Heart right ventricle (tissue), 16 donors: Measurements from ENCODE around the gene GRID1. TPM values are rescaled to one million over a fixed set of nuclear protein-coding genes. Genes with fewer than 3 reads are reported as not detected.
A peak's percentile ranks its signal among the peaks of the same experiment; 100 is the strongest.

ENCODE experiments used
- ATAC-seq, 8 donors: fragments of 200-7000 bp; cut with Tn5 transposase; one replicate each; pipeline ENCODE4 v1.9.1; 2020; ENCODE audit warnings: mild to moderate bottlenecking in 8 of 8, moderate library complexity in 8 of 8, moderate number of reproducible peaks in 1 of 8
- DNase-seq, 2 donors: peaks; one replicate each; pipeline ENCODE4 v3.0.0-alpha.2; 2020
- H3K27ac ChIP-seq, 10 donors: fragments of 200-600 bp; sonication (generic) in 2 of 10; one replicate each; pipeline versions ENCODE4 v1.5.0 to v1.8.0; 2020 to 2022; ENCODE audit warnings: mild to moderate bottlenecking in 3 of 10
- H3K27me3 ChIP-seq, 7 donors: fragments of 200-600 bp; one replicate each; pipeline ENCODE4 v1.8.0; 2021 to 2022; ENCODE audit warnings: mild to moderate bottlenecking in 2 of 7
- H3K36me3 ChIP-seq, 9 donors: fragments of 200-600 bp; sonication (generic) in 1 of 9; one replicate each; pipeline versions ENCODE4 v1.5.0 to v1.8.0; 2020 to 2022; ENCODE audit warnings: mild to moderate bottlenecking in 2 of 9
- H3K4me1 ChIP-seq, 9 donors: fragments of 200-600 bp; sonication (generic) in 1 of 9; one replicate each; pipeline versions ENCODE4 v1.5.0 to v1.8.0; 2020 to 2022; ENCODE audit warnings: mild to moderate bottlenecking in 4 of 9
- H3K4me3 ChIP-seq, 10 donors: fragments of 200-600 bp; sonication (generic) in 2 of 10; one replicate each; pipeline versions ENCODE4 v1.5.0 to v1.8.0; 2020 to 2022; ENCODE audit warnings: mild to moderate bottlenecking in 7 of 10, moderate library complexity in 2 of 10
- H3K9me3 ChIP-seq, 11 donors: fragments of 200-600 bp in 10 of 11; sonication (generic) in 2 of 11; one replicate each; pipeline versions ENCODE4 v1.5.0 to v1.8.0; 2013 to 2022; ENCODE audit warnings: mild to moderate bottlenecking in 2 of 11, control low read depth in 1 of 11, moderate library complexity in 1 of 11
- WGBS, 2 donors: extraction: QIAGEN DNeasy Blood & Tissue Kit; methylation state at CpG; one replicate each; pipeline ENCODE4 v1.1.7; 2013; ENCODE audit warnings: inconsistent platforms in 1 of 2; 5-methylcytosine and 5-hydroxymethylcytosine counted together
- intact Hi-C, 10 donors: fragments of 100-400 bp; cut with DNase I; formaldehyde crosslinking; loops; one replicate each; pipeline versions ENCODE4 v1.11.1 to v1.14.2; 2022
- polyA plus RNA-seq, 2 donors: library from polyadenylated mRNA; stranded (reverse); fragments of 200-250 nt; gene quantifications; one replicate each; pipeline ENCODE4 v1.2.3, GENCODE V29; 2013
- total RNA-seq, 10 donors: library from RNA; stranded (reverse); fragmentation: NEBNext Ultra II Directional in 3 of 10; extraction: Animal tissue kit (Norgen Biotek cat#: 25700) in 3 of 10; gene quantifications; one replicate each; pipeline versions ENCODE4 v1.2.1 to v1.2.4, GENCODE V29; 2021 to 2023
- TF ChIP-seq, protein P1 (sequence below), 9 donors: fragments of 200-600 bp; sonication (generic) in 2 of 9; IDR thresholded peaks; one replicate each; pipeline versions ENCODE4 v1.5.0 to v1.8.0; 2021 to 2022; ENCODE audit warnings: antibody characterized with exemption in 9 of 9, mild to moderate bottlenecking in 5 of 9, moderate library complexity in 1 of 9
- donor health status: Arrhythmogenic right ventricular cardiomyopathy.
- donor health status: ischemic (EF 13 %, LVEDD 7.1; RV severe dilation, severe dysfunction).
- donor health status: healthy with polysubstance abuse.
- donor health status: DM: no; HTN: yes; CAD: no.
- donor health status: DM: no; HTN: no; CAD: no.
- donor health status: ischemic (EF 25% LVEDD 6.9; RV normal size, moderate dysfunction).
- donor health status: ischemic (EF 25% LVEDD 5.7; RV mildly dilated, moderate dysfunction).
- donor health status: healthy.
- donor health status: DM: yes; HTN: yes; CAD: no.
- donor health status: Ischemic cardiomyopathy.
- donor health status: ischemic (EF 35%, LVEDD 5.7; RV mildly dilated, moderate dysfunction).
- donor health status: nonischemic (EF 11% LVEDD 7.7; RV severe dilation, severe dysfunction).
- donor health status: DM: yes; HTN: yes; CAD: no.
- donor health status: PGD.
- donor health status: ischemic (EF 29% LVEDD 5.4; RV normal size, mild dysfunction).
- donor health status: nonischemic (EF 23%, LVEDD 6.1; RV moderate dilation, normal function).

GRID1 gene
- total and polyA plus RNA-seq, 12 donors, result 0.44 to 3.4 (median 1.5) TPM

DNA sequence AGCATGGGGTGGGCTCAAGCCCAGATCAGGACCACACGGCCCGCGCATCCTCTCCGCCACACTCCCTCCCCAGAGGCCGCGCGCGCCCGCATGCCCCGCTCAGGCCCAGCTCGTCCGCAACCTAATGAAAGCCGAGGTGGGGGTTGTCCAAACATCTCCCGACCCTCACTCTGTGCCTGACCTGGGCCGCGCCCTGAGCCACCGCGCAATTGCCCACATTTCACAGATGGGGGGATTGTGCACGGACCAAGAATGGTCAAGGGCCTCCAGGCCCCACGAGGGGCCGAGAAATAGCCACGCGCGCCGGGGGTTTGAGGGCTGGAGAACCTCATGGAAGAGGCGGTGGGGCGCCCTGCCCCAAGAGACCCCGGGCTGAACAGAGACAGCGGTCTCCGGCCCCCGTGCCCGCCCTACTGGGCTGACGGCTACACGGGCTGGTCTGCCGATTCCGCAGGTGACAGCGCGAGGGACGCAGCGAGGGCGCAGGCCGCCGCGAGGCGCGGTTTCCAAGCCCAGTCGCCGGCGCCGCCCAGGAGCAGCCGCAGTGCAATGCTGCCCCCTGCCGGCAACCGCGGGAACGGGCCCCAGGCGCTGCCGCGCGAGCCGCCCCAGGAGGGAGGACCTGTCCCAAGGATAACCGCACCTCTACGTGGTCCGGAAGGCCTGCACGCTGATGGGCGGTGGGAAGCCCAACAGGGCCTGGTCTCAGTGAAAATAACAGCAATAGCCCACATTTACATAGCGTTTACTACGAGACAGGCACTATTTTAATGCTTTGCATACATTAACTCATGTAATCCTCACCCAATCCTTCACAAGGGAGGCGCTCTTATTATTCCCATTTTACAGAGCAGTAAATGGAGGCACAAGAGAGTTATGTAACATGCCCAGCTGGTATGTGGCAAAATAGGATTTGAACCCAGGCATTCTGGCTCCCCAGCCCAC is 10.5 kb upstream of the GRID1 start:
- peak; percentile 56 to 80 for DNase-seq
- Histone ChIP-seq H3K36me3 (no peaks in the 10 kb centered on the region), H3K9me3 (no peaks in the 10 kb centered on the region), H3K27ac (no peak overlapping the region), H3K4me3 (peak overlapping the region in 7 of 10 donors; percentile 15 to 31 (median 26)), H3K27me3 (peaks cover 0 to 89% (median 64%) of the 10 kb centered on the region in 7 donors), H3K4me1 (peaks cover 0 to 6% (median 3%) of the 10 kb centered on the region in 9 donors)
- TF ChIP-seq, protein P1, sequence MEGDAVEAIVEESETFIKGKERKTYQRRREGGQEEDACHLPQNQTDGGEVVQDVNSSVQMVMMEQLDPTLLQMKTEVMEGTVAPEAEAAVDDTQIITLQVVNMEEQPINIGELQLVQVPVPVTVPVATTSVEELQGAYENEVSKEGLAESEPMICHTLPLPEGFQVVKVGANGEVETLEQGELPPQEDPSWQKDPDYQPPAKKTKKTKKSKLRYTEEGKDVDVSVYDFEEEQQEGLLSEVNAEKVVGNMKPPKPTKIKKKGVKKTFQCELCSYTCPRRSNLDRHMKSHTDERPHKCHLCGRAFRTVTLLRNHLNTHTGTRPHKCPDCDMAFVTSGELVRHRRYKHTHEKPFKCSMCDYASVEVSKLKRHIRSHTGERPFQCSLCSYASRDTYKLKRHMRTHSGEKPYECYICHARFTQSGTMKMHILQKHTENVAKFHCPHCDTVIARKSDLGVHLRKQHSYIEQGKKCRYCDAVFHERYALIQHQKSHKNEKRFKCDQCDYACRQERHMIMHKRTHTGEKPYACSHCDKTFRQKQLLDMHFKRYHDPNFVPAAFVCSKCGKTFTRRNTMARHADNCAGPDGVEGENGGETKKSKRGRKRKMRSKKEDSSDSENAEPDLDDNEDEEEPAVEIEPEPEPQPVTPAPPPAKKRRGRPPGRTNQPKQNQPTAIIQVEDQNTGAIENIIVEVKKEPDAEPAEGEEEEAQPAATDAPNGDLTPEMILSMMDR (IDR thresholded peaks at IDR 0.05), result peak; percentile 96 to 100 (median 99)
- WGBS, 2 donors, result 16 to 19% methylated on average over 67 to 68 of the region's 68 CpGs
- intact Hi-C loops, result loop anchor here (5.0 to 10.0 kb wide), 15 partner anchors 272 to 1842 kb away; no protein-coding TSS in a partner anchor
- ATAC-seq, result peak; percentile 83 to 93 (median 90)

DNA sequence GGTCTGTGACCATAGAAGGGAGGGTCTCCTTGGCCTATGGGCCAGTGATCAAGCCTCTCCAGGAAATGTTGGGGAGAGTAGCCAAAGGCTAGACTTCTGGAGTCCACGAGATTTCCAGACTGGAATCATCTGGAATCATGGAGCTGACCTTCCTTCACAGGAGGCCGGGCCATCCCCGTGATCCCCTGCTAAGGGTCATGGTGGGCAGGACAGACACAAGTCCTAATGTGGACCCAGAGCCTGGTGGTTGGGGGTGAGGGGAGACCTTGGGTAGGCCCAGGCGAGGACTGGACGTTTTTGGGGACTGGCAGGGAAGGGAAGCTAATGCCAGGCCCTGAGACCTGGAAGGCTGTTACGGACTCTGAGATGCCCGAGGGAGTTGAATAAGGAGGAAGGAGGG is 9.8 kb upstream of the GRID1 start:
- no peak for DNase-seq
- Histone ChIP-seq H3K27me3 (peaks cover 0 to 89% (median 67%) of the 10 kb centered on the region in 7 donors), H3K36me3 (no peaks in the 10 kb centered on the region), H3K4me3 (no peak overlapping the region), H3K27ac (no peak overlapping the region), H3K4me1 (peaks cover 0 to 6% (median 3%) of the 10 kb centered on the region in 9 donors), H3K9me3 (no peaks in the 10 kb centered on the region)
- 75 to 77% methylated on average over 7 of the region's 7 CpGs for WGBS, 2 donors
- intact Hi-C loops, result loop anchor here (5.0 to 10.0 kb wide), 15 partner anchors 272 to 1842 kb away; no protein-coding TSS in a partner anchor
- ATAC-seq, result no peak
- TF ChIP-seq, protein P1 (IDR thresholded peaks at IDR 0.05), result no peak

DNA sequence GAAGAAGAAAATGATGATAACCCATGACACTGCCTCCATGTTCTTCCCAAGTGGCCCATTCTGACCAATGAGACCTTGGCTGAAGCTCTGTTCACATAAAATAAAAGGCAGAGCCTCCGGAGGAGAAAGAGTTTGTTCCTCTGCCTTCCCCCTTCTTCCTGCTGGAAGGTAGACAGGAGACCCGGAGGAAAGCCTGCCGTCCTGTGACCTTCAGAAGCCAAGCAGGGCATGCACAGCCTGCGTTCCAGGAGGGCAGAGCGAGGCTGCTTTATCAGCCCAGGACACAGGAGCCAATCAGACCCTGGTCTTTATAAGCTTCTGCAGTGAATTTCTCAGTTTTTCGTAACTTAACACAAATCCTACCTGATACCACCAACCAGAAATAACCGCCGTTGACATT is 8.6 kb upstream of the GRID1 start:
- H3K4me1 ChIP-seq, result peaks cover 0 to 6% (median 3%) of the 10 kb centered on the region in 9 donors
- TF ChIP-seq, protein P1 (IDR thresholded peaks at IDR 0.05), result no peak

DNA sequence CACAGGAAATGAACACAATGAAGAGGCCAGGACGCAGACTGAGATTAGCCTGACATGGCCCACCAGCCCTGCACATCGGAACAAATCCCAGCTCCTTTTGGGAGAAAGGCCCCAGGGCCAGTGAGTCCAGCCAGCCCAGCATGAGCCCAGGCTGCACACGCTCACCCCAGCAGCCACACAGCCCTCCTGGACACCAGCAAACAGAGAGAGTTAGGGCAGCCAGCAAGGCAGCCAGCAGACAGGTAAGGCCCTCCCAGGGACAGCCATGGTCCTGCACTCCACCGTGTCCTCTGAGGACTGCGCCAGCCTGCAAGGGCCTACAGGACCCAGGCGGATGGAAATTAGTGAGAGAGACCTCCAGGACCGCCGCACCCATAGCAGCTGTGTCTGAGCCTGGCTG is 8.1 kb upstream of the GRID1 start:
- intact Hi-C loops, result loop anchor here (5.0 to 10.0 kb wide), 15 partner anchors 270 to 1840 kb away; no protein-coding TSS in a partner anchor
- H3K4me3 ChIP-seq, result no peak overlapping the region
- peaks cover 0 to 83% (median 66%) of the 10 kb centered on the region in 7 donors for H3K27me3 ChIP-seq
- no peak for ATAC-seq
- H3K27ac ChIP-seq, result no peak overlapping the region
- WGBS, 2 donors, result 51 to 57% methylated on average over 8 of the region's 8 CpGs
- TF ChIP-seq, protein P1 (IDR thresholded peaks at IDR 0.05), result no peak
- no peaks in the 10 kb centered on the region for H3K36me3 ChIP-seq
- H3K9me3 ChIP-seq, result no peaks in the 10 kb centered on the region
- peaks cover 0 to 6% (median 3%) of the 10 kb centered on the region in 9 donors for H3K4me1 ChIP-seq
- no peak for DNase-seq

More for the DNA sequence above, 8.6 kb upstream of the GRID1 start:
- Histone ChIP-seq H3K27me3 (peaks cover 0 to 83% (median 66%) of the 10 kb centered on the region in 7 donors), H3K27ac (no peak overlapping the region), H3K36me3 (no peaks in the 10 kb centered on the region), H3K4me3 (no peak overlapping the region), H3K9me3 (no peaks in the 10 kb centered on the region)
- intact Hi-C loops, result loop anchor here (5.0 to 10.0 kb wide), 15 partner anchors 270 to 1840 kb away; no protein-coding TSS in a partner anchor
- DNase-seq, result no peak
- no peak for ATAC-seq
- WGBS, 2 donors, result 78 to 80% methylated on average over 8 of the region's 8 CpGs
